Esophagus squamous epithelium (tissue), 4 donors: ENCODE data around the gene GSG1L.

Experiments
- POLR2A ChIP-seq, 4 donors: fragments of 450-650 bp; IDR thresholded peaks; one replicate each; pipeline ENCODE4 v1.6.1; 2017; ENCODE audit warnings: antibody characterized with exemption in 4 of 4, mild to moderate bottlenecking in 4 of 4, moderate library complexity in 3 of 4
- TF ChIP-seq, protein P1 (sequence below), 6 experiments: fragments of 450-650 bp in 4 of 6; fragments of 200-600 bp in 2 of 6; sonication (generic) in 2 of 6; IDR thresholded peaks; one replicate each; pipeline ENCODE4 v1.5.1; 2016 to 2019; ENCODE audit warnings: antibody characterized with exemption in 6 of 6, mild to moderate bottlenecking in 4 of 6, moderate library complexity in 4 of 6

- TF ChIP-seq, protein P1, sequence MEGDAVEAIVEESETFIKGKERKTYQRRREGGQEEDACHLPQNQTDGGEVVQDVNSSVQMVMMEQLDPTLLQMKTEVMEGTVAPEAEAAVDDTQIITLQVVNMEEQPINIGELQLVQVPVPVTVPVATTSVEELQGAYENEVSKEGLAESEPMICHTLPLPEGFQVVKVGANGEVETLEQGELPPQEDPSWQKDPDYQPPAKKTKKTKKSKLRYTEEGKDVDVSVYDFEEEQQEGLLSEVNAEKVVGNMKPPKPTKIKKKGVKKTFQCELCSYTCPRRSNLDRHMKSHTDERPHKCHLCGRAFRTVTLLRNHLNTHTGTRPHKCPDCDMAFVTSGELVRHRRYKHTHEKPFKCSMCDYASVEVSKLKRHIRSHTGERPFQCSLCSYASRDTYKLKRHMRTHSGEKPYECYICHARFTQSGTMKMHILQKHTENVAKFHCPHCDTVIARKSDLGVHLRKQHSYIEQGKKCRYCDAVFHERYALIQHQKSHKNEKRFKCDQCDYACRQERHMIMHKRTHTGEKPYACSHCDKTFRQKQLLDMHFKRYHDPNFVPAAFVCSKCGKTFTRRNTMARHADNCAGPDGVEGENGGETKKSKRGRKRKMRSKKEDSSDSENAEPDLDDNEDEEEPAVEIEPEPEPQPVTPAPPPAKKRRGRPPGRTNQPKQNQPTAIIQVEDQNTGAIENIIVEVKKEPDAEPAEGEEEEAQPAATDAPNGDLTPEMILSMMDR (IDR thresholded peaks at IDR 0.05) = no peak
- TF ChIP-seq POLR2A (IDR thresholded peaks at IDR 0.05) = no peak
Measured at GRCh38 chr16:27862953-27863352, 200.6 kb downstream of the GSG1L start.
